Measurements from ENCODE around the gene CPNE8. TPM values are rescaled to one million over a fixed set of nuclear protein-coding genes. Genes with fewer than 3 reads are reported as not detected.

CPNE8 gene
- total and polyA plus RNA-seq, 2 of the 4 experiments (the other 2 are of a cell fraction), result not detected

DNA sequence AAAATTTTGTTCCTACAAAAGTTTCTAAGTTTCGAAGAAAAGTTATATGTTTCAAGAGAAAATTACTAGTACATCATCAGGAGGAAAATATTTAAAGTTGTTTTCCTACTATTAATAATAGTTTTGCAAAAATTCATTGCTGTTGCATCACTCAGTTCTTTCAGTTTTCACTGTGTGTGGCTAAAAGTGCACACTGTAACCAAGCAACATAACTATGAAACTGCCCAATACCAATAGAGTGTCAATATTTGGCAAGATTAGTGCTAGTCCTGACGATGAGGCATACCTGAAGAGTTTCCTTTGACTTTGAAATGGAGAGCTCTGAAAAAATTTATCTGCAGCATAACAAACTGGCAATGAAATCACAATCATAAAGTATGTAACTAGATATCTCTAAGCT, 194.3 kb downstream of the CPNE8 start:
- Histone ChIP-seq H3K18ac (ENCODE audit: low read depth, low read length) (no peak overlapping the region), H2BK120ac (ENCODE audit: low read depth, low read length) (no peak overlapping the region), H2AFZ (replicated peaks; ENCODE audit: low read length, poor library complexity) (no peak overlapping the region), H2BK20ac (ENCODE audit: low read depth, low read length) (no peak overlapping the region), H2AK9ac (replicated peaks; ENCODE audit: low read depth, low read length, poor library complexity) (no peak overlapping the region), H3K9me3 (ENCODE audit: control insufficient read depth, insufficient read depth, low read length) (peaks cover 3% of the 10 kb centered on the region; the same call in 1 of the 2 replicates), H3K4me2 (ENCODE audit: low read depth, low read length) (no peak overlapping the region), H3K4me1 (ENCODE audit: control insufficient read depth, insufficient read depth, low read length) (no peaks in the 10 kb centered on the region), H3K4ac (ENCODE audit: low read depth, low read length) (no peak overlapping the region), H3K14ac (replicated peaks; ENCODE audit: low read depth, low read length) (no peak overlapping the region), H4K8ac (ENCODE audit: low read depth in 2 of 2, low read length in 2 of 2) (no peak overlapping the region), H3K36me3 (ENCODE audit: control insufficient read depth, insufficient read depth, low read length) (no peaks in the 10 kb centered on the region), H3K9me1 (ENCODE audit: insufficient read depth, low read length) (no peaks in the 10 kb centered on the region), H2BK5ac (ENCODE audit: low read depth, low read length, poor library complexity, severe bottlenecking) (no peak overlapping the region), H3K23ac (ENCODE audit: low read depth, low read length) (no peak overlapping the region), H3K56ac (ENCODE audit: extremely low read depth, insufficient read depth, low read length) (no peak overlapping the region), H2BK15ac (ENCODE audit: low read depth, low read length) (no peak overlapping the region), H4K20me1 (ENCODE audit: insufficient read depth, low read length) (no peaks in the 10 kb centered on the region), H2AK5ac (ENCODE audit: low read depth, low read length) (no peak overlapping the region), H3K27ac (ENCODE audit: insufficient read depth, low read length) (no peak overlapping the region), H3K9ac (ENCODE audit: low read depth, low read length) (no peak overlapping the region), H4K91ac (ENCODE audit: insufficient read depth, low read depth, low read length) (no peak overlapping the region), H3K27me3 (ENCODE audit: control insufficient read depth, insufficient read depth, low read length) (no peaks in the 10 kb centered on the region), H4K5ac (ENCODE audit: low read depth, low read length) (no peak overlapping the region), H3K4me3 (ENCODE audit: insufficient read depth, low read depth, low read length) (no peak overlapping the region), H3K79me1 (ENCODE audit: low read depth in 1 of 2, low read length in 2 of 2) (no peaks in the 10 kb centered on the region)
- CTCF ChIA-PET, result interaction anchor here (0.7 kb wide), 1 partner anchor 24 kb away, joined by 3 read pairs; no protein-coding TSS in a partner anchor
- no peak for DNase-seq
- no TSS peak for BruUV-seq (replicated peaks)
- no peak for TF ChIP-seq BHLHE40 (IDR thresholded peaks at IDR 0.05; ENCODE audit: low read depth, low read length)
- TF ChIP-seq RFX5 (IDR thresholded peaks at IDR 0.05; ENCODE audit: low read depth, low read length), result no peak
- intact Hi-C loops (cut with micrococcal nuclease) (no loop called here), dilution Hi-C loops (cut with HindIII; ENCODE audit: low sequenced_read_pairs, unreplicated experiment) (no loop called here), in situ Hi-C loops (cut with MboI; ENCODE audit: low sequenced_read_pairs) (no loop called here)
- whole genome bisulfite sequencing, 2 experiments (ENCODE audit: extremely low coverage in 2 of 2, insufficient read length in 1 of 2), result no CpG with 5 or more reads among the region's 2 CpGs
- POLR2A ChIA-PET (ENCODE audit: unreplicated experiment), result no interaction called here
- no peak for ATAC-seq (ENCODE audit: low read depth)
